Ovary (tissue), 3 donors: ENCODE results near the gene DNTT.

Source experiments
- POLR2A ChIP-seq: fragments of 450-650 bp; IDR thresholded peaks from one replicate; pipeline ENCODE4 v1.6.1; 2017; ENCODE audit warnings: antibody characterized with exemption, mild to moderate bottlenecking, moderate library complexity
- TF ChIP-seq, protein P1 (sequence below), 3 donors: fragments of 450-650 bp in 2 of 3; fragments of 200-600 bp in 1 of 3; IDR thresholded peaks; one replicate each; pipeline versions ENCODE4 v1.5.1 to v1.8.0; 2016 to 2022; ENCODE audit warnings: antibody characterized with exemption in 3 of 3, mild to moderate bottlenecking in 1 of 3
- donor health status: DM: no; HTN: no; CAD: no.

DNA sequence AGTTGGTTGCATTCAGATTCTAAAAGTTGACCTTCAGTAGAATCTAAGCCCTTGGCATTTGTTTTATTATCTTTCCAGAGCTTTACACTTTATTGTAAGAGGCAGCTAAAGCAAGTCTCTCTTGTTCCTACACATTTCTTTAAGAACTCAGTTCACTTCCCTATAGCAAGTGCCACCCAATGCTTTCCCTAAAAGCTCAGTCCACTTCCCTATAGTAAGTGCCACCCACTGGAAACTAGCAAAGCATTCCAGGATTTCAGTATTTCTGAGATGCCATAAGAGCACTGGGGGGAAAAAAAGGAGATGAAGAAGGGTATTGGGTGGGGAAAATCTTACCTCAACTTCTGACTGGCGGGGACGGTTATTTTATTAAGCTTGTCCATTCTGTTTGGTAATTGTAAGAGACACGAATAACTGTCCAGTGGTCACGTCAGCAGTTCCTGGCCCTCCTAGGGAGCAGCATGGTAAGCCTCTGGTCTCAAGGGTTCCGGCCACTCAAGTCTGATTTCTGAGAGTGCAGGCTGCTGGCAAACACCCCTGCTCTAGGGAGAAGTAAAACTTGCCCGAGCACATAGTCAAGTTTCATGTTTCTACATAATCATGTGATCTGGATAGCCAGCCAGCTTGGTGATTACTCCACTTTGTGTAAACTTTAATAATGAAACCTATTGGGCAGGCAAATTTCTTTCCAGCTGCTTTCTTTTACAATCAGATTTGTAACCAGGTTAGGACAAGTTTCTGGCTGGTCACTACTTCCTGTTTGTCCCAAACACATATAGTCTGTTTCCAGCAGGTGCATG, 33.0 kb upstream of the DNTT start, which contains the start of gene BLNK:
- TF ChIP-seq, protein P1, sequence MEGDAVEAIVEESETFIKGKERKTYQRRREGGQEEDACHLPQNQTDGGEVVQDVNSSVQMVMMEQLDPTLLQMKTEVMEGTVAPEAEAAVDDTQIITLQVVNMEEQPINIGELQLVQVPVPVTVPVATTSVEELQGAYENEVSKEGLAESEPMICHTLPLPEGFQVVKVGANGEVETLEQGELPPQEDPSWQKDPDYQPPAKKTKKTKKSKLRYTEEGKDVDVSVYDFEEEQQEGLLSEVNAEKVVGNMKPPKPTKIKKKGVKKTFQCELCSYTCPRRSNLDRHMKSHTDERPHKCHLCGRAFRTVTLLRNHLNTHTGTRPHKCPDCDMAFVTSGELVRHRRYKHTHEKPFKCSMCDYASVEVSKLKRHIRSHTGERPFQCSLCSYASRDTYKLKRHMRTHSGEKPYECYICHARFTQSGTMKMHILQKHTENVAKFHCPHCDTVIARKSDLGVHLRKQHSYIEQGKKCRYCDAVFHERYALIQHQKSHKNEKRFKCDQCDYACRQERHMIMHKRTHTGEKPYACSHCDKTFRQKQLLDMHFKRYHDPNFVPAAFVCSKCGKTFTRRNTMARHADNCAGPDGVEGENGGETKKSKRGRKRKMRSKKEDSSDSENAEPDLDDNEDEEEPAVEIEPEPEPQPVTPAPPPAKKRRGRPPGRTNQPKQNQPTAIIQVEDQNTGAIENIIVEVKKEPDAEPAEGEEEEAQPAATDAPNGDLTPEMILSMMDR (IDR thresholded peaks at IDR 0.05): no peak
- no peak for TF ChIP-seq POLR2A
